A549 (cell line): ENCODE data around the gene CSNK1A1L. TPM values are rescaled to one million over a fixed set of nuclear protein-coding genes. Genes with fewer than 3 reads are reported as not detected.
"Not testable (repeated sequence)": the region's sequence is repeated elsewhere in the genome, so short reads cannot be mapped to it uniquely, and the experiment has no call there.

Experiments
- ATAC-seq, 2 experiments: fragments of 200-7000 bp in 1 of 2; fragments of >200 bp in 1 of 2; cut with Nextera tagmentation in 1 of 2; cut with Tn5 transposase in 1 of 2; 3 replicates each; pipeline versions ENCODE4 v1.8.0 to v1.9.1; 2018 to 2020; ENCODE audit warnings: mild to moderate bottlenecking in 1 of 2, moderate library complexity in 1 of 2
- CTCF ChIA-PET: fragments of 300-600 bp; sonication (Branson Sonifier 250); formaldehyde crosslinking; extraction: SDS; loops from one replicate; lab custom pipeline; 2021; ENCODE audit warnings: antibody characterized with exemption, inconsistent platforms; lab: Yijun Ruan, JAX
- POLR2A ChIA-PET: fragments of 350-600 bp; formaldehyde crosslinking; extraction: SDS; loops from one replicate; lab custom pipeline; 2021; ENCODE audit warnings: antibody characterized with exemption, inconsistent platforms; lab: Yijun Ruan, JAX
- DNase-seq, 2 experiments: peaks; one replicate each; pipeline versions ENCODE4 v3.0.0 to v3.0.0-alpha.2; 2011 to 2016; ENCODE audit warnings: low read depth in 1 of 2, low spot score in 1 of 2
- FAIRE-seq: peaks from 2 replicates; lab custom pipeline; 2011; peaks lifted over from hg19 to GRCh38; lab: Jason Lieb, UNC
- H3K27ac ChIP-seq, 2 experiments: fragments of >200 bp; sonication (Bioruptor Twin); formaldehyde crosslinking; 3 replicates each; pipeline ENCODE4 v1.5.1; 2016 to 2017
- H3K4me1 ChIP-seq: fragments of >200 bp; sonication (Bioruptor Twin); formaldehyde crosslinking; 3 replicates; pipeline ENCODE4 v1.6.1; 2016
- H3K4me2 ChIP-seq: fragments of >200 bp; sonication (Bioruptor Twin); formaldehyde crosslinking; 3 replicates; pipeline ENCODE4 v1.6.1; 2016
- H3K4me3 ChIP-seq: fragments of >200 bp; sonication (Bioruptor Twin); formaldehyde crosslinking; 3 replicates; pipeline ENCODE4 v1.5.1; 2016
- H3K9me3 ChIP-seq: fragments of >200 bp; sonication (Bioruptor Twin); formaldehyde crosslinking; 3 replicates; pipeline ENCODE4 v1.6.1; 2016
- ATOH8 ChIP-seq: fragments of 250-450 bp; sonication (Bioruptor Pico); IDR thresholded peaks from 2 replicates; pipeline ENCODE4 v1.5.0; 2020; ENCODE audit warnings: low read depth, mild to moderate bottlenecking, moderate library complexity
- CBX8 ChIP-seq: fragments of 200-600 bp; sonication (generic); IDR thresholded peaks from 2 replicates; pipeline ENCODE4 v1.6.1; 2016
- CEBPB ChIP-seq, 2 experiments: fragments of >200 bp in 1 of 2; sonication (Bioruptor Twin) in 1 of 2; formaldehyde crosslinking in 1 of 2; IDR thresholded peaks; 2 replicates each; pipeline ENCODE4 v1.6.1; 2012 to 2016
- CHD2 ChIP-seq: fragments of 150-350 bp; IDR thresholded peaks from 2 replicates; pipeline ENCODE4 v1.6.1; 2014; ENCODE audit warnings: low read length; ENCODE audit not compliant: partially characterized antibody
- CHD4 ChIP-seq: fragments of 200-600 bp; sonication (generic); IDR thresholded peaks from 2 replicates; pipeline ENCODE4 v1.6.1; 2016; ENCODE audit warnings: antibody characterized with exemption, mild to moderate bottlenecking, borderline replicate concordance
- CTCF ChIP-seq: fragments of >200 bp; sonication (Bioruptor Twin); formaldehyde crosslinking; IDR thresholded peaks from 3 replicates; pipeline ENCODE4 v1.5.1; 2016
- E2F6 ChIP-seq: IDR thresholded peaks from 2 replicates; pipeline ENCODE4 v1.6.1; 2012; ENCODE audit warnings: low read depth, borderline replicate concordance
- EHMT2 ChIP-seq: fragments of 200-600 bp; sonication (generic); IDR thresholded peaks from 2 replicates; pipeline ENCODE4 v1.6.1; 2016; ENCODE audit warnings: antibody characterized with exemption, low read depth, mild to moderate bottlenecking, moderate library complexity
- HEYL ChIP-seq: fragments of 250-450 bp; sonication (Bioruptor Pico); IDR thresholded peaks from 2 replicates; pipeline ENCODE4 v1.8.0; 2021; ENCODE audit warnings: mild to moderate bottlenecking, moderate library complexity
- HMGXB4 ChIP-seq: fragments of 250-450 bp; sonication (Bioruptor Pico); IDR thresholded peaks from 2 replicates; pipeline ENCODE4 v1.5.0; 2021; ENCODE audit warnings: mild to moderate bottlenecking, moderate library complexity, borderline replicate concordance
- HOXA7 ChIP-seq: fragments of 250-450 bp; sonication (Bioruptor Pico); IDR thresholded peaks from 2 replicates; pipeline ENCODE4 v1.5.0; 2020; ENCODE audit warnings: mild to moderate bottlenecking, moderate library complexity
- HOXB5 ChIP-seq: fragments of 250-450 bp; sonication (Bioruptor Pico); IDR thresholded peaks from 2 replicates; pipeline ENCODE4 v1.5.0; 2020; ENCODE audit warnings: mild to moderate bottlenecking, moderate library complexity
- JUNB ChIP-seq: fragments of >200 bp; sonication (Bioruptor Twin); formaldehyde crosslinking; IDR thresholded peaks from 2 replicates; pipeline ENCODE4 v1.6.1; 2016
- KDM1A ChIP-seq: fragments of 200-600 bp; sonication (generic); IDR thresholded peaks from 2 replicates; pipeline ENCODE4 v1.6.1; 2016; ENCODE audit warnings: low read depth, mild to moderate bottlenecking
- NFE2L2 ChIP-seq: fragments of 150-350 bp; conservative IDR thresholded peaks from 2 replicates; pipeline ENCODE4 v1.6.1; 2014; ENCODE audit warnings: low read length
- PHF8 ChIP-seq: fragments of 200-600 bp; sonication (generic); IDR thresholded peaks from 2 replicates; pipeline ENCODE4 v1.6.1; 2016; ENCODE audit warnings: low read depth, mild to moderate bottlenecking, antibody characterized with exemption, moderate library complexity, borderline replicate concordance
- POLR2AphosphoS2 ChIP-seq: conservative IDR thresholded peaks from 2 replicates; pipeline ENCODE4 v1.6.1; 2012; ENCODE audit warnings: low read length, improper control_type of control experiment, inconsistent platforms
- RCOR1 ChIP-seq: fragments of 150-350 bp; IDR thresholded peaks from 2 replicates; pipeline ENCODE4 v1.6.1; 2014; ENCODE audit warnings: antibody characterized with exemption, low read length, low read depth
- RFX5 ChIP-seq: fragments of 450-650 bp; IDR thresholded peaks from 2 replicates; pipeline ENCODE4 v1.7.1; 2014; ENCODE audit warnings: antibody characterized with exemption, mild to moderate bottlenecking, moderate library complexity
- RNF2 ChIP-seq: fragments of 200-600 bp; sonication (generic); IDR thresholded peaks from 2 replicates; pipeline ENCODE4 v1.6.1; 2016; ENCODE audit warnings: low read depth, mild to moderate bottlenecking, antibody characterized with exemption, moderate library complexity, borderline replicate concordance
- ZSCAN20 ChIP-seq: fragments of 250-450 bp; sonication (Bioruptor Pico); IDR thresholded peaks from 2 replicates; pipeline ENCODE4 v1.8.0; 2022; ENCODE audit warnings: mild to moderate bottlenecking, moderate library complexity
- WGBS: methylation state at CpG from one replicate; pipeline ENCODE4 v1.1.6; 2017; ENCODE audit errors: missing lambda C conversion rate; 5-methylcytosine and 5-hydroxymethylcytosine counted together
- polyA plus RNA-seq, 4 experiments: library from polyadenylated mRNA; depleted of rRNA in 3 of 4; stranded (reverse); fragments of >200 nt; fragmentation: RNase III in 1 of 4; extraction: RNeasy Plus Mini Kit Qiagen cat#74134 plus additional on column Dnase treatment in 1 of 4; gene quantifications; 2 replicates in 3 of 4; 3 replicates in 1 of 4; pipeline ENCODE4 v1.2.3, GENCODE V29; 2011 to 2017

Gene CSNK1A1L
- polyA plus RNA-seq, 2 of the 4 experiments (the other 2 are of a cell fraction) = not detected

- TF ChIP-seq CHD2 (no peak), CBX8 (no peak), E2F6 (no peak; the same call in 1 of the 2 replicates), RCOR1 (no peak), EHMT2 (no peak), CEBPB (IDR thresholded peaks at IDR 0.05) (no peak), ZSCAN20 (no peak), CHD4 (no peak), PHF8 (peak; percentile 87), HOXA7 (no peak), HEYL (no peak), CTCF (no peak), NFE2L2 (no peak), HOXB5 (CRISPR knock-in tag) (no peak), KDM1A (no peak), HMGXB4 (no peak), RNF2 (no peak), POLR2AphosphoS2 (no peak), RFX5 (no peak), JUNB (no peak), ATOH8 (CRISPR knock-in tag) (no peak)
- TF ChIP-seq, all 56 proteins: peak for 4
These were observed 46.3 kb downstream of the CSNK1A1L start, which contains the start of gene SUPT20H (continued) for GRCh38 chr13:37058910-37059847.

- DNase-seq, ATAC-seq, CTCF ChIA-PET, H3K27ac ChIP-seq, H3K4me3 ChIP-seq, POLR2A ChIA-PET, FAIRE-seq, H3K4me2 ChIP-seq, H3K4me1 ChIP-seq, H3K9me3 ChIP-seq: not testable (repeated sequence)
- WGBS = 90% methylated on average over 2 of the region's 2 CpGs
These were observed 49.2 kb downstream of the CSNK1A1L start for GRCh38 chr13:37056228-37056627.

Other genes with a start within 250 kb of the CSNK1A1L start
- gene SMAD9, start 185.4 kb downstream of the CSNK1A1L start, polyA plus RNA-seq (2011; rRNA removed) = 0.06 and 0.11 TPM in 2 replicates
- 0.04 to 0.05 TPM (median 0.04 TPM) in 3 replicates for gene SMAD9, start 185.4 kb downstream of the CSNK1A1L start, polyA plus RNA-seq (2017; fragmentation: RNase III; extraction: RNeasy Plus Mini Kit Qiagen cat#74134 plus additional on column Dnase treatment)
- gene ALG5, start 106.3 kb downstream of the CSNK1A1L start, polyA plus RNA-seq (2011; rRNA removed) = 50.5 and 69.0 TPM in 2 replicates
- gene ALG5, start 106.3 kb downstream of the CSNK1A1L start, polyA plus RNA-seq (2017; fragmentation: RNase III; extraction: RNeasy Plus Mini Kit Qiagen cat#74134 plus additional on column Dnase treatment) = 34.4 to 35.9 TPM (median 35.1 TPM) in 3 replicates
- gene EXOSC8, start 104.9 kb downstream of the CSNK1A1L start, polyA plus RNA-seq (2011; rRNA removed) = 53.0 and 63.3 TPM in 2 replicates
- 46.4 to 51.1 TPM (median 48.8 TPM) in 3 replicates for gene EXOSC8, start 104.9 kb downstream of the CSNK1A1L start, polyA plus RNA-seq (2017; fragmentation: RNase III; extraction: RNeasy Plus Mini Kit Qiagen cat#74134 plus additional on column Dnase treatment)
- gene SUPT20H, start 46.0 kb downstream of the CSNK1A1L start, polyA plus RNA-seq (2011; rRNA removed) = 50.7 and 50.9 TPM in 2 replicates
- gene SUPT20H, start 46.0 kb downstream of the CSNK1A1L start, polyA plus RNA-seq (2017; fragmentation: RNase III; extraction: RNeasy Plus Mini Kit Qiagen cat#74134 plus additional on column Dnase treatment) = 25.8 to 27.0 TPM (median 26.2 TPM) in 3 replicates